Transverse colon (tissue), 4 donors: ENCODE results near the gene ZNF337. TPM values are rescaled to one million over a fixed set of nuclear protein-coding genes. Genes with fewer than 3 reads are reported as not detected.

Experiments used
- DNase-seq: peaks from one replicate; pipeline ENCODE4 v3.0.0-alpha.2; 2019
- H3K27ac ChIP-seq, 4 donors: fragments of 200-600 bp; sonication (generic); 2 replicates each; pipeline ENCODE4 v1.5.1; 2016 to 2018; ENCODE audit warnings: inconsistent platforms in 4 of 4
- H3K27me3 ChIP-seq: fragments of 200-600 bp; sonication (generic); 2 replicates; pipeline ENCODE4 v1.5.1; 2017; ENCODE audit warnings: inconsistent platforms
- H3K36me3 ChIP-seq, 4 donors: fragments of 200-600 bp; sonication (generic); 2 replicates each; pipeline ENCODE4 v1.5.1; 2017 to 2019; ENCODE audit warnings: inconsistent platforms in 4 of 4
- H3K4me1 ChIP-seq, 4 donors: fragments of 200-600 bp; sonication (generic); 2 replicates each; pipeline ENCODE4 v1.5.1; 2017 to 2020; ENCODE audit warnings: inconsistent platforms in 4 of 4
- H3K4me3 ChIP-seq, 4 donors: fragments of 200-600 bp; sonication (generic); 1 replicate in 1 of 4; 2 replicates in 3 of 4; pipeline versions ENCODE4 v1.5.1 to v1.6.1; 2017 to 2019; ENCODE audit warnings: inconsistent platforms in 4 of 4
- H3K9me3 ChIP-seq, 2 donors: fragments of 200-600 bp; sonication (generic); 2 replicates each; pipeline ENCODE4 v1.5.1; 2017 to 2019; ENCODE audit warnings: inconsistent platforms in 2 of 2
- CTCF ChIP-seq, 5 experiments: fragments of 200-600 bp in 3 of 5; fragments of 450-650 bp in 2 of 5; sonication (generic) in 3 of 5; IDR thresholded peaks; 1 replicate in 2 of 5; 2 replicates in 3 of 5; pipeline ENCODE4 v1.5.1; 2016 to 2017; ENCODE audit warnings: antibody characterized with exemption in 5 of 5, inconsistent platforms in 3 of 5, mild to moderate bottlenecking in 2 of 5, moderate library complexity in 1 of 5
- EP300 ChIP-seq: sonication (generic); formaldehyde crosslinking; IDR thresholded peaks from one replicate; pipeline ENCODE4 v1.6.1; 2017; ENCODE audit warnings: antibody characterized with exemption, low read depth
- POLR2A ChIP-seq: fragments of 450-650 bp; IDR thresholded peaks from one replicate; pipeline ENCODE4 v1.6.1; 2016; ENCODE audit warnings: antibody characterized with exemption, mild to moderate bottlenecking, moderate library complexity
- POLR2AphosphoS5 ChIP-seq, 3 donors: sonication (generic); formaldehyde crosslinking; IDR thresholded peaks; one replicate each; pipeline ENCODE4 v1.6.1; 2016; ENCODE audit warnings: antibody characterized with exemption in 3 of 3
- WGBS, 2 donors: methylation state at CpG; one replicate each; pipeline ENCODE4 v1.1.5; 2018; ENCODE audit warnings: low coverage in 1 of 2; 5-methylcytosine and 5-hydroxymethylcytosine counted together
- in situ Hi-C, 4 donors: fragments of 200-750 bp; cut with MboI; loops; one replicate each; pipeline versions ENCODE4 v1.15.0 to v1.15.1; 2017; ENCODE audit warnings: low sequenced_read_pairs in 3 of 4, low pct_ligation_motif_present in 1 of 4, low pct_unique_long_range_greater_than_20kb in 1 of 4
- intact Hi-C: fragments of 100-400 bp; cut with DNase I; formaldehyde crosslinking; loops from one replicate; pipeline ENCODE4 v1.15.1; 2023; ENCODE audit warnings: low total_unique reads
- small RNA-seq, 4 donors: library from RNA; depleted of rRNA; stranded (forward); fragments of <200 nt; gene quantifications; one replicate each; pipeline ENCODE3, GENCODE V24; 2016
- total RNA-seq, 4 donors: library from RNA; depleted of rRNA; stranded (reverse); fragments of >200 nt; gene quantifications; one replicate each; pipeline ENCODE4 v1.1.0, GENCODE V29; 2016

The ZNF337 gene
- total RNA-seq, 4 donors from 2014 or later: 5.2 to 17.1 (median 11.0) TPM

GRCh38 chr20:25629816-25630499 is 66.7 kb downstream of the ZNF337 start:
- H3K4me1 ChIP-seq: peaks cover 0 to 2% (median under 1%) of the 10 kb centered on the region in 4 donors
- H3K9me3 ChIP-seq: no peaks in the 10 kb centered on the region
- H3K36me3 ChIP-seq: peaks cover 0 to 6% (median 0%) of the 10 kb centered on the region in 4 donors
- H3K4me3 ChIP-seq: no peak overlapping the region
- H3K27ac ChIP-seq: no peak overlapping the region
- WGBS, 2 donors: 89% methylated on average over 5 to 8 of the region's 8 CpGs
- H3K27me3 ChIP-seq: no peaks in the 10 kb centered on the region
- TF ChIP-seq EP300: no peak
- no peak for TF ChIP-seq POLR2AphosphoS5 (IDR thresholded peaks at IDR 0.05)
- TF ChIP-seq CTCF (IDR thresholded peaks at IDR 0.05): no peak
- TF ChIP-seq POLR2A: no peak
- no peak for DNase-seq
- intact Hi-C loops (no loop called here), in situ Hi-C loops (loop anchor here in 1 of 4 donors (10.0 kb wide), 1 partner anchor 65 kb away; the partner anchor contains the start of gene ZNF337)

- 89% methylated on average over 9 of the region's 9 CpGs for WGBS, 2 donors
- Histone ChIP-seq H3K4me1 (peaks cover 7 to 21% (median 16%) of the 10 kb centered on the region in 4 donors), H3K9me3 (no peaks in the 10 kb centered on the region), H3K4me3 (no peak overlapping the region), H3K27ac (no peak overlapping the region), H3K27me3 (no peaks in the 10 kb centered on the region), H3K36me3 (no peaks in the 10 kb centered on the region)
- intact Hi-C loops (no loop called here), in situ Hi-C loops (loop anchor here in 1 of 4 donors (10.0 kb wide), 1 partner anchor 68 kb away; the partner anchor contains the start of gene ZNF337)
- DNase-seq: no peak
- no peak for TF ChIP-seq POLR2AphosphoS5 (IDR thresholded peaks at IDR 0.05)
- no peak for TF ChIP-seq EP300
- no peak for TF ChIP-seq CTCF (IDR thresholded peaks at IDR 0.05)
These were observed 69.9 kb downstream of the ZNF337 start for GRCh38 chr20:25626779-25627178.

- Histone ChIP-seq H3K36me3 (no peaks in the 10 kb centered on the region), H3K27me3 (no peaks in the 10 kb centered on the region), H3K4me1 (peaks cover 7 to 25% (median 16%) of the 10 kb centered on the region in 4 donors), H3K4me3 (peak overlapping the region; percentile 61 to 88 (median 72)), H3K9me3 (no peaks in the 10 kb centered on the region), H3K27ac (peak overlapping the region; percentile 92 to 96 (median 94))
- intact Hi-C loops (no loop called here), in situ Hi-C loops (loop anchor here in 1 of 4 donors (10.0 kb wide), 1 partner anchor 70 kb away; the partner anchor contains the start of gene ZNF337)
- DNase-seq: no peak
- WGBS, 2 donors: 42 to 82% methylated on average over 10 to 17 of the region's 17 CpGs
- TF ChIP-seq POLR2AphosphoS5 (IDR thresholded peaks at IDR 0.05): no peak
- no peak for TF ChIP-seq EP300
- TF ChIP-seq CTCF (IDR thresholded peaks at IDR 0.05): no peak
- no peak for TF ChIP-seq POLR2A
These were observed 72.1 kb downstream of the ZNF337 start for GRCh38 chr20:25624500-25624939.

Small RNA genes lying within 50 kb of the gene (small RNA-seq; reads per million reads assigned to genes)
- 0 reads per million in 4 donors for gene RN7SL594P

Other genes with a start within 250 kb of the ZNF337 start
- gene NINL, start 111.3 kb downstream of the ZNF337 start, total RNA-seq: 1 to 10 TPM; 3.1 to 9.7 (median 5.7) TPM
- gene NANP, start 72.8 kb downstream of the ZNF337 start, total RNA-seq: 1 to 10 TPM; 1.4 to 7.1 (median 3.4) TPM